Glomerular endothelial cell (primary cell): ENCODE results near the gene PROSER2. TPM values are rescaled to one million over a fixed set of nuclear protein-coding genes. Genes with fewer than 3 reads are reported as not detected.

Experiments used
- DNase-seq: peaks from one replicate; pipeline ENCODE4 v3.0.0-alpha.2; 2011; ENCODE audit warnings: low read depth, low spot score; ENCODE audit errors: extremely low read depth
- total RNA-seq: library from RNA; depleted of rRNA; stranded (reverse); fragments of >200 nt; gene quantifications from 2 replicates; pipeline ENCODE4 v1.2.3, GENCODE V29; 2015

Gene PROSER2
- total RNA-seq, 1 donor from 2014 or later = 12.7 TPM

- DNase-seq = no peak
Observed at GRCh38 chr10:11901036-11901301, 77.8 kb downstream of the PROSER2 start.

DNA sequence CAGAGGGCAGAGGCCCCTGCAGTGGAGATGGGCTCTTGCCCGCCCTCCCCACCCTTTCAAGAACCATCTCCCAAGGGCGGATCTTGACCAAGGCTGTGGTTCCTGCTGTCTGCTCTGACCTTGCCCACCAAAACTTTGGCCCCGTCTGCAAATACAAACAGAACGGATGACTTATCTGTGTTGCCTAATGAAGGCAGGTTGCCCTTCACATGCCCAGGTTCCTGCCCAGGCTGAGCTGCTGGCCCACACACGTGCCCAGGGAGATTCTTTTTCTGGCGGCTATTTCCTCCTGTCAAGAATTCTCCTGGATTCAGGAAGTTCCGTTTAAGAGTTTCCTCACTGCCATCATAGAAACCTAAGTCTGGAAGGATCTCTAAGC lies 78.3 kb downstream of the PROSER2 start:
- no peak for DNase-seq

DNA sequence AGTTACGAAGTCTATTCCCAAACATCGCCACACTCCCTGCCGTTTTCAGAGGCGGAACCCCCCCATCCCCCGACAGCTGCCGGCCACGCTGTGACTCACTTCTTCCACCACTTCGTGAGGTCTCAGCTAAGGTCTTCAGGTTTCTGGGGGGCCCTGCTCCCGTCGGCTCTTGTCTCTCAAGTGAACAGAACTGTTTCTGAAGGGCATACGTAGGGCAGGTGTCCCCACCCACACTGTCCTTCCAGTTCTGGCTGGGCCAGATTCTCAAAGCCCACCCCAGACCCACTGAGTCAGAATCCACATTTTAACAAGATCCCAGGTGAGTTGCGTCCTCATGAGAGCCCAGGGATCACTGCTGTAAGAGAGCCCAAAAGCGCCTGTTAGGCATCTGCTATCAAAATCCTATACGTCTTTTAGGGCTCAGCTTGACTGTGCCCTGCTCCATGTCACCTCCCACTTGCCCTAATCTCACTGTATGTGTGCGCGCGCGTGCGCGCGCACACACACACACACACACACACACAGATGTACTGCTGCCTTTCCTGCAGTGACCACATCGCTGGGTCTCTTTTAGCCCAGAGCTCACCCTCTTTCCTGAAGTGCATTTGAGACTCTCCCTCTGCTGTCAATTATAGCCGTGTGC lies 78.8 kb downstream of the PROSER2 start:
- no peak for DNase-seq

DNA sequence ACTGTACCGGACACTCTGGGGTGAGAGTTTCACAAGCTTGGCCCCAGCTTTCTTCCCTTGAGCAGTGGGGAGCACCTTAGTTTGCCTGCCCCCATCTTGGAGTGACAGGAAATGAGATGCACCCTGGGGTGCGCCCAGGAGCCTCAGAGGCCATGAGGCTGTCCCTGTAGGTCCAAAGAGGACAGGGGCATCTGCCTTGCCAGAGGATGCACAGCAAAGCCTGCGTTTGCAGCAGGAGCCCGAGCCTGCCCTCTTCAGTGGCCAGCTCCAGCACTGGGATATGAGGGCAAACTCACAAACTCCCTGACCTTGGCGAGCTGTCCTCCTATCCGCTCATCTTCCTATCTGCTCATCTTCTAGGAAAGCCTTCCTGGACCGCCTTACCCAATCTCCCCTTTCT lies 79.5 kb downstream of the PROSER2 start:
- no peak for DNase-seq

DNA sequence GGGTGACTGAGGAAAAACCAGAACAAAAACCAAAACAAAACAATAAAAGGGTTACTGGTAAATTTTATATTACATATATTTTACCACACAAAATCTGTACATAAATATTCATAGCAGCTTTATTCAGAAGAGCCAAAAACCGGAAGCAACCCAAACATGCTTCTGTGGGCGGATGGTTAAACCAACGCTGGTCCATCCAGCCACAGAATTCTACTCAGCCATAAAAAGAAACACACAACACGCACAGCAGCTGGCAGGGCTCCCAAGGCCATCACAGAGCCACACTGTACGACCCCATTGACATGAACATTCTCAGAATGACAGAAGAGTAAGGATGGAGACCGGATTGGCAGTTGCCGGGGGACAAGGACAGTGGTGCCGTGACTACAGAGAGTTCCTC lies 83.6 kb downstream of the PROSER2 start:
- DNase-seq = no peak

DNA sequence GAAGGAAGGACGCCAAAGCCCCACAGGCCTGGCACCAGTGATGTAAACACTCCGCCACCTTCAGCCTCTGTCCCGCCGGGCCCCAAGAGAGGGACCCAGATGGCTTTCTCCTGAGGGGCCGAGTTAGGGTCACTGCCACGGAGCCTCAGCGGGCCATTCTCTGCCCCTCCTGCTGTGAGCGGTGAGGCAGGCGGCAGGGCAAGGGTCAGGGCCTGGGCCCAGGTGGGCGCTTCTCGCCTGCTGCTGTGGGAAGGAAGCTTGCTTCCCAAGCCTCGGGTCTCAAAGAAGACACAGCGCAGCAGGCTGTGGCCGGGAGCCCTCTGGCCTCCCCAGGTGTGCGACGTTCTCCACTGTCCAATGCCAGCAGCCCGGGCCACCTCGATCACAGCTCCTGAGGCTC lies 84.8 kb downstream of the PROSER2 start:
- no peak for DNase-seq

- no peak for DNase-seq
Observed at GRCh38 chr10:11908536-11908935, 85.4 kb downstream of the PROSER2 start.

- DNase-seq = no peak
Observed at GRCh38 chr10:11908991-11909390, 85.8 kb downstream of the PROSER2 start.

GRCh38 chr10:11909618-11910017 lies 86.5 kb downstream of the PROSER2 start:
- DNase-seq = no peak

DNA sequence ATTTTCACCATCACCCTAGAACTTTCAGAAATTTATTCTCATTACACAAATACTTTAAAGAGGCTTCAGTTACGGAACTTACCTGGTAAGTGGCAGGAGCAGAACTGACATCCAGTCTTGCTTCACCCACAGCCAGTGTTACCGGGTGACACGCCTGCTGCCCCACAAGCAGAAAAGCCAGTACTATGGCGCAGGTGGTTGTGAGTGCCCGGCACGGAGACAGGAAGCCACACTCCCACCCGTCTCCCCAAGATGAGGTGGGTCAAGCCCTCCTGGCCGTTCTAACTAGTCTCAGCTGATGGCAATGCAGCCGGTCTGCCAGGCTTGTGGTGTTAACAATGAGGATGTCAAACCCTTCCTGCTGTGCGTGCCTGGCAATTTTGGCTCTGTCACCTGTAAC lies 86.9 kb downstream of the PROSER2 start:
- DNase-seq = no peak

DNA sequence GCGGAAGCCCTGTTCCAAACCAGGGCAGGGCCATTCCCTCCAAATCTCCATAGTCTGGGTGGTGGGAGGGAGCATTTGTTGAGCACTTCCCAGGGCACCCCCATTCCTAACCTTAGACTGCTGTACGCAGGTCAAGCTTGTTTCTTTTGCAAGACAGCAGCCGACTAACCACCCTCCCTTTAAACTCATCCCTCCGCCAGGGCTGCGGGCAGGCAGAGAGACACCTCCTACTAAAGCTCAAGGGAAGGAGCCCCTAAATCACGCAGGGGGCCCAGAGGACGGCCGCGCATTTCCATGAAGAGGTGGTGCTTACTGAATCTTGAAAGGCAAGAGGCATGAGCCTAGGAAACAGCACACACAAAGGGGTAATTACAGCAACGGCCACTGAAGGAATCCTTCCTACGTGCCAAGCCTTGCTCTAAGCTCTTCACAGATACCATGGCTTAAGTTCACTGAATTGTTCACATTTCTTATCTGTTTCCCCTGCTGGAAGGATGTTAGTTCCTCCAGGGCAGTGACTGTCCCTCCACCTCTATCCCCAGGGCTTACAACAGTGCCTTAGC lies 90.0 kb downstream of the PROSER2 start:
- DNase-seq = no peak

DNA sequence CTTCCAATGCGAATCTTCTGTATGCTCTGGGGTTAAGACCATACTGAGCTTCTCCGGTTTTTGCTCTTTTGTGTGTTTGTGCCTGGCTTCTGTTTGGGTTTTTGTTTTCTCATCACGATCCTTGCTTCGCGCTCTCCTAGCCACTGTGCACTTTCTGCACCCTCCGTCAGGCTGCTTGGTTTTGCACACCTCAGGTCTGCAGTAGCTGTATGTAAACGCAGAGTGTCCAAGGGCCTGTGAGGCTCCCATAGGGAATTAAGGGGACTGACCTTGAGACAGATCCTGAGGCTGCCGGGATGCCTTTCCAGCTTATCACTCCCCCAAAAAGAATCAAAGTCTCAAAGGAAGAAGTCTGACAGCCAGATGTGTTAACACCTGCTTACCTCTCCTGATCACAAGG lies 95.2 kb downstream of the PROSER2 start:
- DNase-seq = no peak

DNA sequence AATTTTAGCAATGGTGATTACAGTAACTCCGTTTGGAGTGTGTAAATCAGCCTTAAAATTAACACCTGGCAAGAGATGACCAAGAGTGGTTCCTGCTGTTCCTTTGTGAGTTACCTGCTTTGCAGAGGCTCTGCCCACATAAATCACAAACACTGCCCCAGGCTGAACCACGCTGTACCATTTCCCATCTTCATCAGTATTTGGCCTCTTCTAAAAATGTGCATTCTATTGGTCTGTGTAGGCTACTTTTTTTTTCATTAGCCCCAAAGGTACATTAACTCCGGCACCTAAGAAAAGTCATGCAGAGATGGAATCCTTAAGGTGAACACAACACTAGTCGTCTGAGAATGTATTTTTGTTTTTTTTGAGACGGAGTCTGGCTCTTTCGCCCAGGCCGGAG lies 96.1 kb downstream of the PROSER2 start:
- no peak for DNase-seq

Other genes with a start within 250 kb of the PROSER2 start
- 19.3 and 24.3 TPM in 2 replicates for gene USP6NL, start 211.7 kb upstream of the PROSER2 start, total RNA-seq
- gene ECHDC3, start 81.0 kb upstream of the PROSER2 start, total RNA-seq = 3.7 and 7.1 TPM in 2 replicates
- gene UPF2, start 219.5 kb downstream of the PROSER2 start, total RNA-seq = 13.1 and 17.1 TPM in 2 replicates
- gene DHTKD1, start 245.6 kb downstream of the PROSER2 start, total RNA-seq = 12.0 and 28.5 TPM in 2 replicates